NAMALWA (cell line): ENCODE data around the gene GDF9.

Experiments
- DNase-seq: peaks from one replicate; pipeline ENCODE4 v3.0.0-alpha.2; 2015; ENCODE audit warnings: low spot score

GDF9 gene

GRCh38 chr5:132817011-132817410, 49.3 kb downstream of the GDF9 start:
- no peak for DNase-seq

GRCh38 chr5:132816554-132816953, 49.7 kb downstream of the GDF9 start:
- no peak for DNase-seq

GRCh38 chr5:132816083-132816482, 50.2 kb downstream of the GDF9 start:
- no peak for DNase-seq

DNA sequence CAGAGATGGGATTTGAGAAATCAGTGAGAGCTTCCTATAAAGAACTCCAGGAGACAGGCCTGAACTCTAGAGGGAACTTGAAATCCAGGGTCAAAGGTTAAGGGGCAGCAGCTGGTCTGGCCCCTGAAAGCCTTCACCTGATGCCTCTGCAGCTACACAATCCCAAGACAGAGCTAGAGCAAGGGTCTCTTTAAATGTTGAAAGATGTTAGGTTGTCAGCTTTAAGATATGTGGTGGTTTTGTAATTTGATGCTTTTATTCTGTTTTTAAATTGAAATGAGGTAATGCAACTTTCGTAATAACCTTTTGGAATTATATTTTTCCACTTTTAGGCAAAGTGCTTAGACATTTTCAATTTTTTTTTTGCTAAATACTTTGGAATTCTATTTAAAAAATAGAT, 50.8 kb downstream of the GDF9 start:
- no peak for DNase-seq

GRCh38 chr5:132814503-132815294, 51.6 kb downstream of the GDF9 start:
- DNase-seq = no peak

DNA sequence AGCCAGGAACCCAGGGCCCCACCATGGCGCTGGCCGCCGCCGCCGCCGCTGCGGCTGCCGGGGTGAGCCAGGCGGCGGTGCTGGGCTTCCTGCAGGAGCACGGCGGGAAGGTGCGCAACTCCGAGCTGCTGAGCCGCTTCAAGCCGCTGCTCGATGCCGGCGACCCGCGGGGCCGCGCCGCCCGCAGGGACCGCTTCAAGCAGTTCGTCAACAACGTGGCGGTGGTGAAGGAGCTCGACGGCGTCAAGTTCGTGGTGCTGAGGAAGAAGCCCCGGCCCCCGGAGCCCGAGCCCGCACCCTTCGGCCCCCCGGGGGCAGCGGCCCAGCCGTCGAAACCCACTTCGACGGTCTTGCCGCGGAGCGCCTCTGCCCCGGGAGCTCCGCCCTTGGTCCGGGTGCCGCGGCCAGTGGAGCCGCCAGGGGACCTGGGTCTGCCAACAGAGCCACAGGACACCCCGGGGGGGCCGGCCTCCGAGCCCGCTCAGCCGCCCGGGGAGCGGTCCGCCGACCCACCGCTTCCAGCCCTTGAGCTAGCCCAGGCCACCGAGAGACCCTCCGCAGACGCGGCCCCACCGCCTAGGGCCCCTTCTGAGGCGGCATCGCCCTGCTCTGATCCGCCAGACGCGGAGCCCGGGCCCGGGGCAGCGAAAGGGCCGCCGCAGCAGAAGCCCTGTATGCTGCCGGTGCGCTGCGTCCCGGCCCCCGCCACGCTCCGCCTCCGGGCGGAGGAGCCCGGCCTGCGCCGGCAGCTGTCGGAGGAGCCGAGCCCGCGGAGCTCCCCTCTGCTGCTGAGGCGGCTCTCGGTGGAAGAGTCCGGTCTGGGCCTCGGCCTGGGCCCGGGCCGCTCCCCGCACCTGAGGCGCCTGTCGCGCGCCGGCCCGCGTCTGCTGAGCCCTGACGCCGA, 52.4 kb downstream of the GDF9 start:
- DNase-seq = no peak

DNA sequence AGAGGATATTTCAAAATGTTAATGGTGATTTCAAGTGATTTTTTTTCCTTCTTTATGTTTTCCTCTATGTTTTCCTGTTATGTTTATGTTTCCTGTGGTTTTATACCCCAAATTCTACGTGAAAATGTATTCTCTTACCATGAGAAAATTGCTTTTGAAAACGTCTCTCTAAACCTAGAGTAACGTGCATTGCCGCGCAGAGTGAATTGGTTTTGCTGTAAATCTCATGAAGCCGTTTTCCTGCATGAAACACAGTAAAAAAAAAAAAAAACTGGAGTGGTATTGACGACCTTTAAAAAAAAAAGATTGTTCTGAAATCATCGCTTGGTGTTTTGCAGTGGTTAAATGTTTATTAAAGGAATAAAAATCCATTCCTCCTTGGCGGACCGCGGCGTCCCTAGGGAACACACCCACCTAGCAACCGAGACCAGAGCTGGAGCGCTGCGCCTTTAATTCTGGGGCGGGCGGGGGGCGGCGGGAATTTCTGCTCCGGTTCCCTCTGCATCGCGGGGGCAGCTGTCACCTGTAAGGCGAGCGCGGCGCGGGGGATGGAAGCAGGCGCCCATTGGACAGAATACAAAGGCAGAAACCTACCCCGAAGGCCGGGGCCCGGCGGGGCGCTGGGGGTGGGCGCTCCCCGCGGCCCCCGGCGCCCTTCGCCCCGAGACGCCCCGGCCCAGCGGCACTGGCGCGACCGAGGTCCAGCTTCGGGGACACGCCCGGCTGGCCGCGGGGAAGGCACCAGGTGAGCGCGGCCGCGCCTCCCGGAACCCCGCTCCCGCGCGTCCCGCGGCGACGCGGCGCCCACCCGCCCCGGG, 53.3 kb downstream of the GDF9 start, which contains the start of gene SOWAHA:
SOWAHA (plus strand) TSS at position 522 of the 818 bp plus-strand sequence. CDS start 320 bp downstream, outside the sequence.
- DNase-seq = no peak

DNA sequence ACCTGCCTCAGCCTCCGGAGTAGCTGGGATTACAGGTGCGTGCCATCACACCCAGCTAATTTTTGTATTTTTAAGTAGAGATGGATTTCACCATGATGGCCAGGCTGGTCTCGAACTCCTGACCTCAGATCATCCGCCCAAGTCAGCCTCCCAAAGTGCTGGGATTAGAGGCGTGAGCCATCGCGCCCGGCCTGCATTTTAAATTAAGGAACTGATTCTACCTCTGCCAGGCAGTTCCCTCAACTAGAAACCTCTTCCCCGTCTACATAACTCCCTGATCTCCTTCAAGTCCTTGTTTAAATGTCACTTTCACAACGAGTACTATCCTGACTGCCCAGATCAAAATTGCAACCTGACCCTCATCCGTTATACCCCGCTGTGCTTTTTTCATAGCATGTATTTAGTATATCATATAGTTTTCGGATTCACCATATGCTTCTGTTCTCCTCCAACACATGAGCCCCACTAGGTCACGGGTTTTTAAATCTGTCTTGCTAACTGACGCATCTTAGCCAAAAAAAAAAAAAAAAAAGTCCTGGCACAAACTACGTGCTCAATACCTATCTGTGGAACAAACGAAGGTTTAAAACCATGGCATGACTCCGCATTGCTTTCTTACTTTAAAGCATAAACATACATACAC, 54.0 kb downstream of the GDF9 start:
- DNase-seq = no peak
